IPS DF 19.7 (cell line): Measurements from ENCODE around the gene B3GAT2.
"Not testable (repeated sequence)": the region's sequence is repeated elsewhere in the genome, so short reads cannot be mapped to it uniquely, and the experiment has no call there.

Experiments
- DNase-seq: peaks from one replicate; pipeline ENCODE4 v3.0.0-alpha.2; 2013; ENCODE audit warnings: low read depth, low spot score

Gene B3GAT2

GRCh38 chr6:70956451-70957283 lies at the start of gene B3GAT2:
TSS of gene B3GAT2 (minus strand) at chr6:70957060. CDS start at chr6:70956429, 631 bp downstream.
- no peak for DNase-seq

- no peak for DNase-seq
Observed at GRCh38 chr6:70998148-70998547, 41.3 kb upstream of the B3GAT2 start.

GRCh38 chr6:70997379-70997778 lies 40.5 kb upstream of the B3GAT2 start:
- no peak for DNase-seq

GRCh38 chr6:70996106-70996505 lies 39.2 kb upstream of the B3GAT2 start:
- no peak for DNase-seq

- no peak for DNase-seq
Observed at GRCh38 chr6:70995411-70995810, 38.6 kb upstream of the B3GAT2 start.

- DNase-seq, result no peak
Observed at GRCh38 chr6:70991253-70991652, 34.4 kb upstream of the B3GAT2 start.

GRCh38 chr6:70985156-70985555 lies 28.3 kb upstream of the B3GAT2 start:
- no peak for DNase-seq

GRCh38 chr6:70982747-70983146 lies 25.9 kb upstream of the B3GAT2 start:
- no peak for DNase-seq

- DNase-seq, result no peak
Observed at GRCh38 chr6:70980727-70981126, 23.9 kb upstream of the B3GAT2 start.

- no peak for DNase-seq
Observed at GRCh38 chr6:70973604-70974003, 16.7 kb upstream of the B3GAT2 start.

GRCh38 chr6:70967049-70967448 lies 10.2 kb upstream of the B3GAT2 start:
- DNase-seq, result no peak

GRCh38 chr6:70957284-70957617 lies 391 bp upstream of the B3GAT2 start:
- no peak for DNase-seq

GRCh38 chr6:70956191-70956450 lies 739 bp downstream of the B3GAT2 start:
- DNase-seq, result no peak

GRCh38 chr6:70955441-70956190 lies 1.2 kb downstream of the B3GAT2 start:
- peak; percentile 64 for DNase-seq

- DNase-seq, result no peak
Observed at GRCh38 chr6:70954750-70955149, 2.1 kb downstream of the B3GAT2 start.

- no peak for DNase-seq
Observed at GRCh38 chr6:70954176-70954575, 2.7 kb downstream of the B3GAT2 start.

GRCh38 chr6:70952608-70953165 lies 4.2 kb downstream of the B3GAT2 start:
- no peak for DNase-seq

- not testable (repeated sequence) for DNase-seq
Observed at GRCh38 chr6:70944321-70944720, 12.5 kb downstream of the B3GAT2 start.

GRCh38 chr6:70933853-70934252 lies 23.0 kb downstream of the B3GAT2 start:
- no peak for DNase-seq

- no peak for DNase-seq
Observed at GRCh38 chr6:70905742-70906141, 51.1 kb downstream of the B3GAT2 start.

GRCh38 chr6:70903665-70904452 lies 53.0 kb downstream of the B3GAT2 start:
- DNase-seq, result no peak

- no peak for DNase-seq
Observed at GRCh38 chr6:70901324-70901723, 55.5 kb downstream of the B3GAT2 start.
